GM15510 (cell line): ENCODE results near the gene CENPT.

Experiments used
- POLR2A ChIP-seq: IDR thresholded peaks from 3 replicates; pipeline ENCODE4 v1.6.1; 2011; ENCODE audit warnings: borderline replicate concordance; ENCODE audit not compliant: insufficient read length; ENCODE audit errors: extremely low read depth

CENPT gene

GRCh38 chr16:67868290-67868689 lies 20.8 kb upstream of the CENPT start:
- TF ChIP-seq POLR2A = no peak

- no peak for TF ChIP-seq POLR2A
These were observed 17.8 kb upstream of the CENPT start for GRCh38 chr16:67865318-67865717.

- no peak for TF ChIP-seq POLR2A
These were observed 17.1 kb upstream of the CENPT start for GRCh38 chr16:67864594-67864993.

- TF ChIP-seq POLR2A = no peak
These were observed 15.4 kb upstream of the CENPT start for GRCh38 chr16:67862623-67863583.

GRCh38 chr16:67861877-67862276 lies 14.4 kb upstream of the CENPT start:
- TF ChIP-seq POLR2A = no peak

- no peak for TF ChIP-seq POLR2A
These were observed 13.3 kb upstream of the CENPT start for GRCh38 chr16:67860589-67861398.

- no peak for TF ChIP-seq POLR2A
These were observed 11.0 kb upstream of the CENPT start for GRCh38 chr16:67858500-67858899.

GRCh38 chr16:67857547-67858233 lies 10.2 kb upstream of the CENPT start:
- no peak for TF ChIP-seq POLR2A

- no peak for TF ChIP-seq POLR2A
These were observed 9.5 kb upstream of the CENPT start for GRCh38 chr16:67856927-67857546.

- TF ChIP-seq POLR2A = no peak
These were observed 8.3 kb upstream of the CENPT start for GRCh38 chr16:67855789-67856188.

- TF ChIP-seq POLR2A = no peak
These were observed 6.2 kb upstream of the CENPT start for GRCh38 chr16:67853670-67854069.

- no peak for TF ChIP-seq POLR2A
These were observed 625 bp upstream of the CENPT start for GRCh38 chr16:67848118-67848517.

- peak; percentile 73 for TF ChIP-seq POLR2A
These were observed 1.0 kb downstream of the CENPT start, which contains the start of gene NUTF2 for GRCh38 chr16:67846320-67847063. TSS of gene NUTF2 (plus strand) at chr16:67846933. CDS start at chr16:67865131, 18,198 bp downstream.

- TF ChIP-seq POLR2A = no peak
These were observed 1.5 kb downstream of the CENPT start for GRCh38 chr16:67846063-67846319.

GRCh38 chr16:67845291-67846062 lies 2.0 kb downstream of the CENPT start:
- TF ChIP-seq POLR2A = no peak
